HG03175 (cell line): Measurements from ENCODE around the gene CSGALNACT2.

Experiments
- ATAC-seq: cut with Tn5 transposase; IDR thresholded peaks from one replicate; pipeline ENCODE4 v1.9.1; 2021; ENCODE audit warnings: mild to moderate bottlenecking, moderate library complexity; ENCODE audit not compliant: unreplicated experiment

Gene CSGALNACT2

DNA sequence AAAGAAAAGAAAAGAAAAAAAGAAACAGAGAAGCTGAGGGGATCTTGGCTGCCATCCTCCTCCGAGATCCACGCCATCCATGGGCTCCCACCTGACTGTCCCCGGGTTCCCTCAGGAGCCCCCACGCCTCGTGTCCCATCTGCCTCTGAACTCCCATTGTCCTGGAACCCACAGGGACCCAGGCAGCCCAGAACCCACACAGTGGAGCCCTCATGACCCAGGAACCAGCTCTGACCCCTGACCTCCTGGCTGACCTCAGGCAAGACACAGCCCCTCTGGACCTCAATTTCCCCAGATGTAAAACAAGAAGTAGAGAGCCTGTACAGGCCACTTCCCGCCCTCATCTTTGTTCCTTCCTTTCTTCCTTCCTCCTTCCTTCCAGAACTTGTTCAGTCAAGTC lies 88.2 kb downstream of the CSGALNACT2 start:
- no peak for ATAC-seq

DNA sequence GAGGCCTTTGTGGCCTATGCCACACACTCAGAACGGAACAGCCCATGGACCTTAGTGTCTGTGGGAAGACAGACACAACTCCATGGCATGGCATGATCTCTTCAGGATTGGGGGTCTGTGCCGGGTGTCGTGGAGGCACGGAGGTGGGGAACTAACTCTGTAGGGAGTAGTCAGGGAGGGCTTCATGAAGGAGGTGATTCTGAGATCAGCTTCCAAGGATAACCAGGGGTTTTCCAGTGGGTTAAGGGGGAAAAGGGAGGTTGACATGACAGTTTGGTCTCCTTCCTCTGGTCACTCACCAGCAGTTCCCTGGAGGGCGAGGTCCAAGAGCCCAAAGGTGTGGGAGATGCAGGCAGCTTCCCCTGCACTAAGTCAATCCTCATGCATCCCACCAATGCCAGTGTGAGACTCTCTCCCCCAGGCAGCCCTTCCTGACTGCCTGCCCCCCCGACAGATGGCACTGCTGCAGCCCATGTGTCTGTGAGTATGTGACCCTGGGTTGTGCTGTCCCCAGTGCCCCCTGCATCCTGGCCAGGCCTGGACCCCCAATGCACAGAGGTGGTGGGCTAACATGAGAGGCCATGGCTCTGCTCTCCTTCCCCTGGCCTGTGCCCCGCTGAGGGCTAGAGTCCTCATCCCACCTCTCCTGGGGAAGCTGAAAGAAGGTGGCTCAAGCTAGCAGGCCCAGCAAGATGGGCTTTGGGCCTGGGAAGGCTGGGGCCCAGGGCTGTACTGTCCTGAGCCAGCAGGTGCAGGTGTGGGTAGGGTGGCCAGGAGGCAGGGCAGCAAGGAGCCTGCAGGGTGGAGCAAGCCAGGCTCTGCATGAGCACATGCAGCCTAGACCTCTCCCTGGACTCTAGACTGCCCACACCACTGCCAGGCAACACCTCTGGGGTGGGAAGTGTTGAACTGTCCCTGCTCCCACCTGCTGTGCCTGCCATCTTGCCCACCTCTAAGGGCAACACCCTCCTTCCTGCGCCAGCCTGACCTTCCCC lies 88.9 kb downstream of the CSGALNACT2 start:
- ATAC-seq: no peak

DNA sequence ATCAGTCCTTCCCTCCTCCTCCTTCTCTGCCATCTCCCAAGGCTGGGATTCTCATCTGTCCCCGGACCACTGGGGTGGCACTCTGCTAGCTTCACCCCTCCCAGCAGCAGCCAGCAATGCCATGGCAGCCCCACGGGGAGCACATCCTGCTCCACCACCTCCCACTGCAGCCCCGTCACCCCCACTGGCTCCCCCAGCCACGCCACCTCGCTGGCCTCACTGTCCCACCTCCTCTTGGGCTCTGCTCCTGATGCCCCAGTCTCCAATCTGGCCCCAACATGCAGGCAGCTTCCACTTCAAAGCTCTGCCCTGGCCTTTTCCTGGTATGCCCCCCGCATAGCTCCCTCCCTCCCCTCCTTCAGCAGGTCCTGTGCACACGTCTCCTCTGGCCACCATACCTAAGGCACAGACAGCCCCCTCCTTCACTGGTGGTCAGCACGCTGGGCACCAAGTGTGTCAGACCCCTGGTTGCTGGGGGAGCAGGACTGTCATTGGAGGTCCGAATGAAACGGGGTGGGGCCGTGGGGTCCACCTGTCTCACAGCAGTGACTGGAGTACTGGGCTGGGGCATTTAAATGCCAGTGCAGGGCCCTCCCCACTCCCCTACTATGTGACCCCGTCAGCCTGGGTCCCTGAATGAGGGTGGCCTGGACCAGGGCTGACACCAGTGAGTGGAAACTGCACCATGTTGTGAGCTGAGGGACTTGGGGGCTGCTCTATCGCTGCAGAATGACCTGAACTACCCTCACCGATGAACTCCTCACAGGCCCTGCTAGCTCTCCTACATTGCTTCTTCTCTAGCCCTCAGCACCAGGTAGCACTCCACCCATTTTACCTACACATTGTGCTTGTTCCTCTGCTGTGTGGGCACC lies 89.9 kb downstream of the CSGALNACT2 start:
- ATAC-seq: no peak

DNA sequence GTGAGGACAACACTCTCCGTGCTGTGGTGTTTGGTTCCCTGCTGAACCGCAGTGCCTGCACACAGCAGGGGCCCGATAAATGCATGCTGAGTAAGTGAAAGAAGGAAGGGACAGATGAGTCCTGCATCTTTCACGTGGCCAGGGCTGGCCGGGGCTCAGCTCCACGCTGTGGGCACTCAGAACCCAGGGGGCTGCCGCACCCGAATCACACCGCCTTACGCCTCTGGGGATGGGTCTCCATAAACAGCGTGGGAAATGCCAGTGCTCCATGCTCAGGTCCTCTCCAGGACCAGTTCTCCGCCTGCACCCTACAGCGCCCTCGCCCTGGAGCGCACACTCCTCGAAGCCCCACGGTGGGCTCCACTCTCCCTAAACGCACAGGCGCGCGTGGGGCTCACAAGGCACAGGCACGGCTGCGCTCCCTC lies 90.5 kb downstream of the CSGALNACT2 start:
- ATAC-seq: no peak

DNA sequence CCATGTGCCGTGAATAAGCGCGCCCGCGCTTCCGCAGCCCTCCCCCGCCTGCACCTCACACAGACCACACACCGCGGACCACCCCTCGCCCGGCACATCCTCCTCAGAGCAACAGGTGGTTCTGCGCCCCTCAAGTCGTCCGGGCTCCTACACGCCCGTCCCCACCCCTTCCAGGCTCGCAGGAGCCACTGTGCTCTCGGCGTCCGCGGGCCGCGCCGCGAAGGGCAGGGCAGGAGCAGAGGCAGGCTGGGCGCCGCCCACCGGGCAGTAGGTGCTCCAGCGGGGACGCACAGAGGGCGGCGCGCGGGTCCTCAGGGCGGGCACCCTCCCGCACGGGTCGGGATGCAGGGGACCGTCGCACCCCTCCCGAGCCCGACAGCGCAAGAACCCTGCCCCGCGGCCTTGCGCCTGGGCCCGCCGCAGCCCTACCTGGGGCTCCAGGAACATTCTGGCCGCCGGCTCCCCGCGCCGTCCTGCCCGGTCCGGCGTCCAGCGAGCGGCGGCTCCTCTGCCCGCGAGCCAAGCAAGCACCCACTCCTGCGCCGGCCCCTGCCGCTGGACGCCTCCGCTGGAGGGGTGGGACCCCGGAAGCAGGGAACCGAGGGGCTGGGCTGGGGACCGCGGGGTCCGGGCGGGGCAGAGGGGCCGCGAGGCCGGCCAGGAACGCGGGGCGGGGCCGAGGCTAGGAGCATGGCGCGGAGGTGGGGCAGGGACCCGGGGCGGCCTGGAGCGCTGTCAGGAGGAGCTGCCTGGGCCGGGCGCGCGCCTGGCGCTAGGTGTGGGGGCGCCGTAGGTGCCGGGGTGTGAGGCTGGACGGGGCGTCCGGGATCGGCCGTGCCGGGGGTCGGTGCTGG lies 91.2 kb downstream of the CSGALNACT2 start:
- ATAC-seq: no peak

DNA sequence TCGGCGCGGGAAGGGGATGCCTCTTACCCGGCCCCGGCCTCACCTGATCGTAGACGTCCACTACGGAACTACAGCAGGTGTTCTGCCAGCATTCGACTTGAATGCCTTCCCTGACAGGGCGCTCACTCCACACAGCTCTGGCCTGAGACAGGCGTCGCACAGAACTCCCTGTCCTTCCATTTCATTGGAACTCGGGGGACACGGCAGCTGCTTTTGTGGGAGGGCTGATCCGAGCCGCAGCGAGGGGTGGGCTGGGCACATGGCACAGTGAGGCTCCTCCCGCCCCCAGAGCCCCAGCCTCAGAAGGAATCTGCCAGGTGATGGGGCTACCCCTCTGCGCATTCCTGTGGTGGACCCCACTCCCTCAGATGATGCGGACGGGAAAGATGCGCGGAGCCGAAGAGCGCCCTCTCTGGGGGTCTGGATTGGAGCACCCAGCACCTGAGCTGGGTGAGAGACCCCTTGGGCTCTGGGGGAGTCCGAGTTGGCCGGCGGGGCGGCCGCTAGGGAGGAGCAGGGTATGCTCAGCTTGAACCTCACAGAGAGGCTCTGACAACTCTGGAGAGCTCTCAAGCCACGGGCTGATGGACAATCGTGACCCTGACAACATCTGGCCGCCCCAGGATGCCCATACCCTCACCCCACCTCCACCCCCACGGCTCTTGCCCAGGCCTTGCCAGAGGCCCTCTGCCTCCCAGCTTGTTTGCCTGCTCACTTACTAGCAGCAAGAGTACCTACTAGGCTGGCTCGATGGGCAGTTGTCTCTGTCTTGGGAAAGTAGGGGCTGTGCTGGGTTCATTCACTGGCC lies 92.1 kb downstream of the CSGALNACT2 start:
- ATAC-seq: no peak

DNA sequence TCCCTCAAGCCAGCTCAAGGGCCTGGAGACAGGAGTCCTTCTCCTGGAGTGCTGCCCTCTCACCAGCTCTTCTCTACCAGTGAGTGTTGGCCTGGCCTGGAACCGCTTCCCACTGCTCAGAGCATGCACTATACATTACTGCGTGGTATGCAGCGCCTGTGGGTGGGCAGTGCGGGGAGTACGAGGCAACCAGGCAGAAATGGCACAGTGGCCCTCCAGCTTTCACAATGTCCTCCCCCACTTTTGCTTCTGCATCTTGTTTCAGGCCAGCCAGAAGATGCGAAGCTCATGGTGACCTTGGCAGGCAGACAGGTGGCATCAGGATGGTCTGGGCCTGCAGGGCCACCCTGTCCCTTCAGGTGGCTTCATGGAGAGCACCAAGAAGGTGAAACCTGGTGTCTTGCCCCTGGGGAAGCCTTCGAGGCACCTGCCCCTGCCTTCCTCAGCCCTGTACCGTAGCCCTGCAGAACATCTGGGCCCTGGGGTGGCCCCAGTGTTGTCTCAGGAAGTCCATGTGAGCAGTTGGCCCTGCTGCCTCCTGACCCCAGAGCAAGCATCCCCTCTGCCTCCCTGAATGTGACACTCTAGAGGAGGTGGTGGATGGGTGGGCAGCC lies 92.8 kb downstream of the CSGALNACT2 start:
- peak; percentile 20 for ATAC-seq

DNA sequence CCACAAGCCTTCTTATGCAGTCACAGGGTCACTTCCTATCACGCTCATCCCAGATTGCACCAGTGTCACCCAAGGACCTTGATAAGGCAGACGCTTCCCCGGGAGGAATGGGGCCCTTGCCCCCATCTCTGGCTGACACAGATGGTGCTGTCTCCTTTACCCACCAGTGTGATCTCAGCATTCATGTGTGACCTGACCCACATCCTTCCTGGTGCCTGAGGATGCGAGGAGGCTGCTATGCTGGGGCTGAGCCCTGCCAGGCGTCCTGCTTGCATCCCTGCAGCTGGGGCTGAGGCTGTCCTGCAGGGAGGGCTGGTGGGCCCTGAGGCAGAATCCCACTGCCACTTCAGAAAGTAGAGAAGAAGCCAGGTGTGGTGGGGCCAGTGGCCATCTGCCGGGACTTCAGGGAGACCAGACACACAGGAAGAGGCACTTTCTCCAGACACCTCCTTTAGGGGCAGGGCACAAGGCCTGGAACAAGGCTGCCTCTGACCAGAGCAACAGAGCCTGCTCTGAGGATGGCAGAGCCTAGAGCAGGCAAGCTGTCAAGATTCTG lies 93.4 kb downstream of the CSGALNACT2 start:
- peak; percentile 58 for ATAC-seq

DNA sequence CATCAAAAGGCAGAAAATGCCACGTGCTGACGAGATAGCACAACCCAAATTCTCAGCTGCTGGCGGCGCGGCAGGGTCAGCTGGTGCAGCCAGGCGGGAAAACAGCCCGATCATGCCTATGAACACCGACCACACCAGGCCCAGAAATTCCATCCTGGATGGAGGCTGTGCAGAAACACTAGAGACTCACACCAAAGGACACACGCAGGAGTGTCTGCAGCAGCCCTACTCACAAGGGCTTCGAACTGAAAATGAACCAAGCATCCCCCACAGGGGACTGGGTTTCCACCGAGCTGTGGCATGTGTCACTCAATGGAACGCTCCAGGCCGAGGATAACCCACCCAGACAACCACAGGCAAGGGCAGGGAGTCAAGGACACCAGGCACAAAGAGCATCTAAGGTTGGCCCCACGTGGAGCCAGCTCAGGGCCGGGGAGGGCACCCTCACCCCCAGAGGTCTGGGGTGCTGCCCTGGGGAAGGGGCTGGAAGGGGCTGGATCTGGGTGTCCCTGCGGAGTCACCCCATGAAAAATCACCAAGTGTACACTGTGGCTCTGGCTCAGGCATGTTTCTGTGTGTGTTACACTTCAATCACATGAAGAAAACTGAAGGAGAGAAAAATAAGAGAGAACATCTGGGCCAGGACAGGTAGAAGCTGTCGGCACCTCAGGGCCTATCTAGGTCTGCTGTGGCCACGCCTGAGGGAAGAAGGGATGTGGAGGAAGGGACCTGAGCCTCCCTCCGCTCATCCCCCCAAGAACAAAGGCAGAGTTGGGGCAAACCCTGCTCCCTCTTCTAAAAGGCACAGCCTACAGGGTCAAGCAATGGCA lies 95.6 kb downstream of the CSGALNACT2 start:
- no peak for ATAC-seq

DNA sequence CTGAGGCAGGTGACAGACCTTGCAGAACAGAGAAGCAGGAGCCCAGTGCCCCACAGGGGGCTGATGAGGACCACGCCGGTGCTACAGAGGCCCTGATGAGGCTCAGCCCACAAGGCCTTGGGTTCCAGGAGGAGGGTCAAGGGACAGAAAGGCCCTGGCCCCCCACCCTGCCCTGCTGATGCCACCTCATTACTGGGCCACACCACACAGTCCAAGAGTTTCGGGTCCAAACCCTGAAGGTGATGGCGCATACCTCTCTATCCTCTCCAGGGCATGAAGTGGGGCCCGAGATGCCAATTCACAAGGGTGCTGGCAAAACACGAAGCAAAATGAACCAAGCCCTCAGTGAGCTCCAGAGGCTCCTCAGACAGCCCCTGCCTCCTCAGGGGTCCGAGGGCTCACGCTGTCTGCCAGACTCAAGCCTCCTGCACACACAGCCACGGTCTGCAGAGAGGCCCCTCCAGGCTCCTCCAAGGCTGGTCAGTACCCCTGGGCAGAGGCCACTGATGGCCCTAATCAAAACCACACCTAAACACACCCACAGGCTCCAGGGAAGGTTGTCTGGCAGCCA lies 96.3 kb downstream of the CSGALNACT2 start:
- no peak for ATAC-seq
